ENCODE data around the gene SPDYE4.

- TF ChIP-seq CTCF (IDR thresholded peaks at IDR 0.05): no peak
- TF ChIP-seq POLR2AphosphoS5 (IDR thresholded peaks at IDR 0.05): no peak
These were observed 33.9 kb downstream of the SPDYE4 start for GRCh38 chr17:8724451-8724850.
